GM18520 (cell line): ENCODE measurements around the gene RNASE11.
A peak's percentile ranks its signal among the peaks of the same experiment; 100 is the strongest.
"Not testable (repeated sequence)": the region's sequence is repeated elsewhere in the genome, so short reads cannot be mapped to it uniquely, and the experiment has no call there.

ENCODE experiments used
- ATAC-seq: cut with Tn5 transposase; IDR thresholded peaks from one replicate; pipeline ENCODE4 v1.9.1; 2021; ENCODE audit not compliant: unreplicated experiment

RNASE11 gene

DNA sequence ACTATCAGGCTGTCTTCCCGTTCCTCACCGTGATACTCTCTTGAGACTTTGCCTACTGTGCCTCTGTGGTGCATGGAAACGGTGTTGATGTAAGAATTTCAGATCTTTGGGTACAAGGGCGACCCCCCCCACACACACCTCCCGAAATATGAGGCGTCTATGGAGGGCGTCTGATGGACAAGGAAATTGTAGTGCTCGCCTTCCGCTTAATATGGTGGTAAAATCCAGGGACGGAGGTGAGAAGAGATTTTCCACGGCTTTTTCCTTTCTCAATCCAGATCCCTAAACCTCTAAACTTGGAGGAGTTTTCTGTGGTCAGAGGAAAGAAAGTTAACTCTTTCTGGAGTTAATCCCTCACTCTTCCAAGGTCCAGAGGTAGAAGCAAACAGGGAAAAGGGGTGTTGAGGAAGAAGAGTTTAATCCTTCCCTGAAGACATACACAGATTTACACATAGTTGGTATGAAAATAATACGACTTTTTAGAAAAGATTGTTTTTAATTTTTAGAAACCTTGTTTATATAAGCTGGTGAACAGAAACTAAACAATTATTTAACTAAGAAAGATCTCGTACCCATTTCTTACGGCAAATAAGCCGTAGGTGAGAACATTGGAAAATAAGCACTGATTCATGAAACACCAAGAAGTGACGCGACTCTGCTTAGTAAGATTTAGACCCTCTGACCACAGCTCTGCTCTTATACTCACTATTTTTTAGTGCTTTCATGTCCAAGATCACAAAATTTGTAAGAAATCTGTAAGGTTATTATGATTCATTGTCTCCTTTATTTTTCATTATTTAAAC lies 26.4 kb upstream of the RNASE11 start:
- ATAC-seq: no peak

DNA sequence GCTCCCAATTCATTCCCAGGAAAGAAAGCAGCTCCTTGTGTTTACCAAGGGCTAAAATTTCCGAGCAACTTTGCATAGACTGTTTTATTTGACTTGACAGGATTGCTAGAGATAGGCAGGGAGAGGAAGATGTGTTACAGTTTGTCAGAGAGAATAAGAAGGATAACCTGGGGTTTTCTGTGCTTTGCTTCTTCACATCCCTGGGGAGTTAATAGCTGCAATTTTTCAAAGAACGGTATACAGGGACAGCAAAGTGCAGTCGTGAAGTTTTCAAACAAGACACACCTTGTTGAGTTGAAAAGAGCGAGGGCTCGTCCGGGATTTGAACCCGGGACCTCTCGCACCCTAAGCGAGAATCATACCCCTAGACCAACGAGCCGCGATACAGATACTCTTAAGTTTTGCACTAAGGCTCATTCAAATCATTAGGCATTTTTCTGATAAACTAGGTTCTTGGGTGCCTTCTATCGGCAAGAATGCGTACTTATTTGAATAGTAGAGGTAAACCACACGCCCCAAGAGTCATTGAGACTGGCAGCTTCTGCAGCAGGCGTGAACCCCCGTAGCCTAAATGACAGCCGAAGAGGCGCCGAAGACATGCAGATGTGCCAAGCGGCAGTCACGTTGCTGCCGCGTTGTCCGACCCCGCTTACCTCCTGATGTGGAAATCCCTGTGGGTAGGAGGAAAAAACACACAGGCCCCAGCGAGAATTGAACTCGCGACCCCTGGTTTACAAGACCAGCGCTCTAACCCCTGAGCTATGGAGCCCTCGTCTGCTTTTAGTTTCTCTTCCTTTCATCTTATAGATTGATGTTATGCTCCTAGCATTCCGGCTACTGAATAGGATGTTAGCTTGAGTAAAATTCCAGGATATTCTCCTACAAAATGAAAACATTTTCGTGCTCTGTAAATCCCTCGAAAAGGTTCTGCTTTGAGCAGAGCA lies 25.6 kb upstream of the RNASE11 start:
- peak; percentile 73 for ATAC-seq

DNA sequence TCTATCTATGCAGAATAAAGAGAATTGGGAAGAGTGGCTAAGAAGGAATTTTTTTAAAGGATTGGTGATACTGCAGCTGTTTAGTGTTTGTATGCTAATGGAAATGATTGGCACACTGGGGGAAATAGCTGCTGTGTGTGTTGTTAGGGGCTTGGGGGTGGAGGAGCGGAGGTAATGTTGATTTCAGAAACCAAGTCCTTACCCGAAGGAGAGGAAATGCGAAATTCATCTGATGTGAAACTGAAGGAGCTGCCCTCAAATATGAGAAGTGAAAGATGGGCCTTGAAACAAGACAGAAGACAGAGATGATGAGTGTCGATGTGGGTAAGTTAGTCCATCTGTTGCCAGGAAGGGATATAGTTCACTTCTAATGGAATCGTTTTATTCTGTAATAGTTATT lies 24.6 kb upstream of the RNASE11 start:
- no peak for ATAC-seq

DNA sequence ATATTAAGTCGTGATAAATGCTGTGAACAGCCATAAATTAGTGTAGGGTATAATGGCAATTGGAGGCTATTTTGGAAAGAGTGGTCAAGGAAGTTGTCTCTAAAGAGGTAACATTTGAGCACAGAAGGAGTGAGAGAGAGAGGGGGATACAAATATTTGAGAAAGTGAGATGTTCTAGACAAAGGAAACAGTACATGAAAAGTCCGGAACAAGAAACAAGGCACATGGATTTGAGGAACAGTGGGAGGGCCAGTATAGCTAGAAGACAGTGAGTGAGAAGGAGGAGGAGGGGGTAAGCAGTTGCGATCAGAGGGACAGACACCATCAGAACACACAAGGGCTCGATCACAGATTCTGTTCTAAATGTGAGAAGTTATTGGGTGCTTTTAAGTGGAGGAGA lies 23.5 kb upstream of the RNASE11 start:
- ATAC-seq: no peak

DNA sequence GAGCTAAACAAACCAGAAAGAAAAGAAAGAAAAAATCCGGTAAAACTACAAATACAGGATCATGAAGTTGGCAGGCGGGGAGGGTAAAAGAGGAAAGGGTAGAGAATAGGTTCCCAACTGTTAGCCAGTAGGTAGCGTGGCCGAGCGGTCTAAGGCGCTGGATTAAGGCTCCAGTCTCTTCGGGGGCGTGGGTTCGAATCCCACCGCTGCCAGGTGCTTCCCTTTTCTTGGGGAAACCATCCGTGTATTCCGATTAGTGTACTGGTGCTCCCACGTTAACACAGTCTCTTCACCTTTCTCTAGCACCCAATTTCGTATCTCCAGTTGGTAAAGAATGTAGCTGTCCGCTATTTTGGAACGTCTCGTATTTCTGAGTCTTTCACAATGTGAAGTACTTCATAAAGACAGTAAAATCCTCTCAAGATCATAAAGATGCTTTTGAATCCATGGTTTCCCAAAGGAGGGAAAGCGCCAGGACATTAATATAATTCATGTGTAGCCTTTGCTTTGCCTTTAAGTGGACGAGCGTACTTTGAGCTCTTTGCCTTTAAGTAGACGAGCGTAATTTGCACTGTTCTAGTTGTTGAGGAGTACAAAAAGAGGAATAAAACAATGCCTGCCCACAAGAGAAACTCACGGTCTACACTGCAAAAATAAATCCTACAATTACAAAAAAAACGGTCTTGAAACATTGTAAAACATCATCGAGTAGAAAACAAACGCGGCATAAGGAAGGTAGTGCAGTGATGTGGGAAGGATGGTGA lies 22.4 kb upstream of the RNASE11 start:
- ATAC-seq: no peak

DNA sequence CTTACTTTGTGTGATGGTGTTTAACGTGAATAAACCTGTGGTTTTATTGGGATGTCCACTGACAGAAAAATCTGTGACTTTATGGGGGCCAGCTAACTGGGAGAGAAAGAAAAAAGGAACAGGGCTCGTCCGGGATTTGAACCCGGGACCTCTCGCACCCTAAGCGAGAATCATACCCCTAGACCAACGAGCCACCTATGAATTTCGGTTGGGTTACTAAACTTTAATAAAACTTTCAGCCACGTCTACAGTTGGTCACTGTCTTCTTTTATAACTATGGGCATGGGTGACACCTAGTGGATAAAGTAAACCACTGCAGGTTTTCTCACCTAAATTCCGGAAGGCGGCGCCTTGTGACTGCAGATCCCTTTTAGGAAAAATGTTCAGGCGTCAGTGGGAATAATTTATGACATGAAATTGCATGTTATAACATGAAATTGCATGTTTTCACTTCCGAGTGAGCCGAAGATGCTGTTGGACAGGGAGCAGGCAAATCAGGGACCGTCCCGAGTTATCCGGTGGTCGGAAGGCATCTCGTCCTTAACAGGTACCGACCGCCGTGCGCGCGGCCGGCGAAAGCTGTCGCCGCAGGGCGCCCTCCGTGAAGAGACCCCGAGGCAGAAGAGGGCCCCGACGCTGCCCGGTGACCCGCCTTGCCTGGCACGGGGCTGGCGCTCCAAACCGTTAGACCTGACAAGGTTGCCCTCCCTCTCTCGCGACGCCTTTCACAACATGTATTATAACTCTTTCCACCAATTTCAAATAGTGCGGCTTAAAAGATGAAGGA lies 21.6 kb upstream of the RNASE11 start:
- no peak for ATAC-seq

DNA sequence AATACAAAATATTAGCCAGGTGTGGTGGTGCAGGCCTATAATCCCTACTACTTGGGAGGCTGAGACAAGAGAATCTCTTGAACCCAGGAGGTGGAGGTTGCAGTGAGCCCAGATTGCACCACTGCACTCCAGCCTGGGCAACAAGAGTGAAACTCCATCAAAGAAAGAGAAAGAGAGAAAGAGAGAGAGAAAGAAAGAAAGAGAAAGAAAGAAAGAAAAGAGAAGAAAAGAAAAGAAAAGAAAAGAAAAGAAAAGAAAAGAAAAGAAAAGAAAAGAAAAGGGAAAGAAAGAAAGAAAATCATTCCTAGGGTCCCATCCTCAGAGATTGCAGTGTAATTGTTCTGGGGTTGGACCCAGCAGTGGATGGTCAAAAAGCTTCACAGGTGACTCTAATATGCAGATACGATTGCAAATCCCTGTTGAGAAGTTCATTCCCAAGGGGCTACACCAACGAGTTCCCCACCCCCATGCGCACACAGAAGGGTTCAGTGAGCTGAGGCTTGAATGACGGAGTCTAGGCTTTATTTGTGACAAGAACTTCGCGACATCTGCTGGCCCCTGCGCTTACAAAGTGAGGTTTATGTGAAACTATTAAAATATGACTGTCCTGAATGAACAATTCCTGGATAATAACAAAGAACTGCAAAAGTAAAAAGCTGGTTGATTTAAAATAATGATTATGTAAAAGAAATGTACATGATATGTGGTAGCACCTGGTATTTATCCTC lies 20.7 kb upstream of the RNASE11 start:
- ATAC-seq: no peak

DNA sequence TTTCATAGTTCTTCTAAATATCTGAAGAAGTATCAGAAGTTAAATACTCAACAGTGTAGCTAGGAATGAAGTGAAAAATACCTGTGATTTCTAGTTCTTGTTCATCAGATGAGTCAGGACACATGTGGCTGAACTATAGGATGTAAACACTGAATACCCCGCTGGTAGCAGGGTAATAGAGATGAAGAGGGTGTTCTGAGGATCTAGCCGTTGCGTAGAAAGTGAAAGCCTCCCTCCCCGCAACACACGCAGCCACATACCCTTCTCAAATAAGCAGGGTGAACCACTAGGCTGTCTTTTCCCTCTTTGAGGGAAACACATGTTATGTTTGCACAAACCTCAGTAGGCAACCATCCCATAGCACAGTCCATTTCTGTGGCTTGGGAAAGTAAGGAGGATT lies 19.8 kb upstream of the RNASE11 start:
- no peak for ATAC-seq

DNA sequence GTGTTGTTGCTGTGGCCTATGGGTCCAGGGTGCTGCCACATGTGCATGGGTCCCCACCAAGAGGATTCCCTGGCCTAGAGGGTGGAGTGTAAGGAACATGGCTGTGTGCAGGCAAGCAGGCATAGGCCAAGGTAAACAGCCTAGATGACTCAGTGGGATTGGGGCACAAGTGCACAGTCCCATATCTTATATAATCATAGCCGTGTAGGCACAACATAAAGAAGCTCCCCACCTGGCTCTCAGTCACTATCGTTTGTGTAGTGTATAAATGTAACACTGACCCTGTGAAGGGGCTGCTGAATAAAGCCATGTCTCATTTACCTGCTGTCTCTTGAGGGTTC lies 19.1 kb upstream of the RNASE11 start:
- no peak for ATAC-seq

DNA sequence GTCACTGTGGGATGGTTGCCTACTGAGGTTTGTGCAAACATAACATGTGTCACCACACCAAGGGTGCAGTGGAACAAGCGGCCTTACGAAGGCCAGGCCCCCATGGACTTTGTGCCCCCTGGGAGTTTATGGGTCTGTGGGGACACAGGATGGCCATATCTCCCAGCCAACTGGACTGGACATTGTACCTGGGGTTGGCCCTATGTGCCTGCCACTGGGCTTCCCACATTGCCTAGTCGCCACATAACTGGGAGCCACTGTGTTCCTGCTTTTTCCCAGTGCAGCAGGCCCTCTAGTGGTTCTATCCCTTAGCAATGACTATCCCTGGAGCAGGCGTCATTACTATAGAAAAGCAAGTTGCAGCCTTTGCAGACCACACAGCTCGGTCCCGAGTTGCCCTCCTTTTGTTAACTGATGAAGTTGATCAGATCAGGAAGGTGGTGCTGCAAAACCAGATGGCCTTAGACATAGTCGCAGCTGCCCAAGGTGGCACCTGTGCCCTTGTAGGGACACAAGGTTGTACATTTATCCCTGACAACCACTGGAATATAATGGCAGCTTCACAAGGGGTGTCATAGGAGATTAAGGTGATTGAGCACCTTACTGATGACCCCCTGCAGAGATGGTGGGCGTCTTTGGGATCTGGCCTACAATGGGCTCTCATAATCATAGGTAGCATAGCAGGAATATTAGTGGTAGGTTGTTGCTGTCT lies 18.5 kb upstream of the RNASE11 start:
- no peak for ATAC-seq

DNA sequence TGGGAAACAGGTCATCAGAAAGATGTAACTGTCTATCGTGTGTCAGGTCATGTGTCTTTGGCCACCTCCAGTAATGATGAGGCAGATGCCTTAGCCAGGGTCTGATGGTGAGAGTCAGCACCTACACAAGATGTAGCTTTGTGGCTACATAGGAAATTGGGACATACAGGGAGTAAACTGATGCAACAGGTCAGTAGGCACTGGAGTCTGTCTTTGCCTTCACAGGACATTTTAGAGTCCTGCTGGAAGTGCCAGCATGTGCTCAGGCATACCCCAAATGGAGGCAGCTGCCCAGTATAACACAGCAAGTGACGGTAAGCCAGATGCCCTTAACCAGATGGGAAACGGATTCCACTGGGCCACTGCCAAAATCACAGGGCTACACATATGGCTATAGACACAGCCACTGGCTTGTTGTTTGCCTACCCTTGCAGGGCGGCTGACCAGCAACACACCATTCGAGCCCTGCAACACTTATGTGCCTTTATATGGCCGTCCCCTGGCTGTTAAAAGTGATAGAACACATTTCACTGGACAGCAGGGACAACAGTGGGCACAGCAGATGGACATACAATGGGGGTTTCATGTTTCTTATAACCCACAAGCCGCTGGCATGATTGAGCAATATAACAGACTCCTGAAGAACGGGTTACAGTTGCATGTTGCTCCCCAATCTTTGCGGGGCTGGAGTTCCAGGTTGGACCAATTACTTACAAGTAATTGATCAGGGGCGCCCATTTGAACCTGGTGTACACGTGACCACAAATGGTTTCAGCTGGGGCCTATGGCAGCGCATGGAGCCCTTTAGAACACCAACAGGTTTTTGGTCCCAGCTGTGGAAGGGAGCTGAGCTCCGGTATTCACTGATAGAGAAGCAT lies 16.3 kb upstream of the RNASE11 start:
- ATAC-seq: no peak

DNA sequence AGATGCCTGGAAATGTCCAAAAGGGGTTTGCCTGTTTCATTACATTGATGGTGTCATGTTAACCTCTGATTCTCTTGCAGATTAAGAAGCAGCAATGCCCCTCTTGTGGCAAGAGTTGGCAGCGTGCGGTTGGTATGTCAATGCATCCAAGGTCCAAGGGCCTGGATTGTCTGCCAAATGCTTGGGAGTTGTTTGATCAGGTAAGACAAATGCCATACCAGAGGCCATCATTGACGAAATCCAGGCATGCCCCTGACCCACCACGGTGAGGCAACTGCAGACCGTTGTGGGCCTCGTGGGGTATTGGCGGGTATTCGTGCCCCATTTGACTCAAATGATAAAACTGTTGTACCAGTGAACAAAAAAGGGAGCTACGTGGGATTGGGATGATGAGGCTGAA lies 14.8 kb upstream of the RNASE11 start:
- ATAC-seq: no peak

DNA sequence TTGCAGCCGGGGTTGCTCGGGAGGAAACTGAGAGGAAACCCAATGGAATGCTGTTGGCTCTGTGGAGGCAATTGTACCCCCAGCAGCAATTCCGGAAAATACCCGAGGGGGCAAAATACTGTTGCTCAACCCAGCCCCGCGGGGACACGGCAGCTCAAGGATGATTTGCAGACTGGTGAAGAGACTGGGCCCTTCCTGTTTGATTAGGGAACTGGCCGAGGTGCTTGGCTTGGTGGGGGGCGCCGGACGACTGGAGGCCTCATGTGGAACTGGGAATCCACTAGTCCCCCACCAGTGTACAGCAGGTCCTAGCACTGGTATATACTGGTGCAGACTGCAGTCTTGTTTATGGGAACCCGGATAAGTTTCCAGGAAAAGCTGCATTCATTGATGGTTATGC lies 13.7 kb upstream of the RNASE11 start:
- ATAC-seq: no peak

DNA sequence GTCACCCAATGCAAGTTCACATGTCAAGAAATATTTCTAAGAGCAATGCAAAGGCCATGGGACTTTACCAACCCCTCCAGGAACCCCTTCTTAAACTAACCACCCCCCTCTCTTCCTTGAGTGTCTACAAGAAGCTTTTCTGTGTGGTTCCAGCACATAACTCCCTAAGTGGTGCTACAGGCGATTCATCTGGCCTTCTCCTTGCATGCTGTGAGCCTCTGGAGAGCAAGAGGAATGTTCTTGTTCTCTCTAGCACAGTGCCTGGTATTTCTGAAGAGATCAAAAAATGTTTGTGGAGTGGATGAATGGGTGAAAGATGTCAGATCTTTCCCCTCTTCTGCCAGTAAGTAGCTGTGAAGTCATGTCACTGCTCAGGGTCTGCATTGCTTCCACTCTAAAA lies 9.3 kb upstream of the RNASE11 start:
- no peak for ATAC-seq

DNA sequence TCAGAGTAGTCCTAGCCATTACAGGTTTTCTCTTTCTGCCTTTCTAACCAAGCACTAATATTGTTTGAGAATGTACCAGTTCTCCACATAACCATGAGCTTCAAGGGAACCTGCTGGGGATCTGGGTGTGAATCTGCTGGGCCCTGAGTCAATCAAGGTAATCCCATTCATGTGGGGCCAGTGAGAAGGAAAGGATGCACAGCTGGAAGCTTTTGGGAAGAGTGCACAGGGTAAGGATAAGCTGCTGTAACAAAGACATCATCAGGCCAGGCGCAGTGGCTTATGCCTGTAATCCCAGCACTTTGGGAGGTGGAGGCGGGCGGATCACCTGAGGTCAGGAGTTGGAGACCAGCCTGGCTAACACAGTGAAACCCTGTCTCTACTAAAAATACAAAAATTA lies 7.9 kb upstream of the RNASE11 start:
- ATAC-seq: not testable (repeated sequence)

DNA sequence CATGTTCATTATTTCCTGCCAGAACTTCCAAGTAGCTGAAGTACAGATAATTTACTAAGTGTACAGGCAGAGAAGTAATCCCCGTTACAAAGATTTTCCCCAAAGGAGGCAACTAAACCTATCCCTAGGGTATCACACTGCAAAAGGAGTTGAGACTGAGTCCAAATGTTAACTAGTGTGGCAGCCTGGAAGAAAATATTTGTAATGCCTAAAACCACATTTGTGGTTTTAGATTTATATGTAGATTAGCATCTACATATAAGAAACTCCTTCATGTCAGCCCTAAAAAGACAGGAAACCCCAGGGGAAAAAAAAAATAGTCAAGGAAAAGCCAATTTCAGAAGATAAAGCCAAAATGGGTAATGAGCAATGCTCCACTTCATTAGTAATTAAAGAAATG lies 4.8 kb upstream of the RNASE11 start:
- no peak for ATAC-seq

DNA sequence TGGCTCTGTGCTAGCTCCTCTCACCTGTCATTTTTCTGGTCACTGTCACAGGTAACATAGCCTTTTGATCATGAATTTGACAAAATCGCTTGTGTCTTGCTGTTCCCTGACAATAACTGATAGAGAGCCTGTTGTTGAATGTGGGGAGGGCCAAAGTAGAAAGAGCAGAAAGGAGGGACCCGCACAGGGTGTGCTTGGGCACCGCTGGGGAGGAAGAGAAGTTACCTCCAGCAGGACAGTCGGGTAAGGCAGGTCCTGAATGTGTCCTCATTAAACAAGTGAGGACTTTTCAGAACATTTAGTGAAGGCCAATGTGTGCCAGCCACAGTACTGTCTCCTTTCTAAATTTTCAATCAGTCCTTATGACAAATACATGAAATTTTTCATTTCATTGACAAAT lies 3.4 kb upstream of the RNASE11 start, which contains the start of gene RNASE12:
TSS of gene RNASE12 (minus strand) at position 142 of the 400 bp plus-strand sequence. CDS start 653 bp downstream, outside the sequence.
- no peak for ATAC-seq

DNA sequence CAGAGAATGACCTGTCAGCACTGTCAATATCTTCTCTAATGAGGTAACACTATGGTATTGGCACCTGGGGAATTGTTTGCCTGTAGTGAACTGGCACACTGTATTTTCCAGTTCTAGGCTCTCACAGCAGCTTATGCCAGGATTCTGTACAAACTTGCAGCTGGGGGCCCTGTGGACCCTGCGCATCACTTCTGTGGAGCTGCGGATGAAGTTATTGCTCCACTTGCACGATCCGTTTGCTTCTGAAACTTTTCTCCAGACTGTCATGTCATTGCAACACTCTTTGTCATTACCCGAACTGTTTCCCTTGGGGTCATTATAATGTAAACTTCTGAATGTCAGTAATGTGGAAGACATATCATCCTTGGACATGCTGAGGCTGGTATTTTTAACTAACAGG lies 3.9 kb downstream of the RNASE11 start:
- no peak for ATAC-seq
